SKM-1 (cell line): Measurements from ENCODE around the gene FARP1.

Experiments
- DNase-seq: peaks from one replicate; lab custom pipeline; 2025; ENCODE audit not compliant: unreplicated experiment; lab: John Stamatoyannopoulos, UW

The FARP1 gene

DNA sequence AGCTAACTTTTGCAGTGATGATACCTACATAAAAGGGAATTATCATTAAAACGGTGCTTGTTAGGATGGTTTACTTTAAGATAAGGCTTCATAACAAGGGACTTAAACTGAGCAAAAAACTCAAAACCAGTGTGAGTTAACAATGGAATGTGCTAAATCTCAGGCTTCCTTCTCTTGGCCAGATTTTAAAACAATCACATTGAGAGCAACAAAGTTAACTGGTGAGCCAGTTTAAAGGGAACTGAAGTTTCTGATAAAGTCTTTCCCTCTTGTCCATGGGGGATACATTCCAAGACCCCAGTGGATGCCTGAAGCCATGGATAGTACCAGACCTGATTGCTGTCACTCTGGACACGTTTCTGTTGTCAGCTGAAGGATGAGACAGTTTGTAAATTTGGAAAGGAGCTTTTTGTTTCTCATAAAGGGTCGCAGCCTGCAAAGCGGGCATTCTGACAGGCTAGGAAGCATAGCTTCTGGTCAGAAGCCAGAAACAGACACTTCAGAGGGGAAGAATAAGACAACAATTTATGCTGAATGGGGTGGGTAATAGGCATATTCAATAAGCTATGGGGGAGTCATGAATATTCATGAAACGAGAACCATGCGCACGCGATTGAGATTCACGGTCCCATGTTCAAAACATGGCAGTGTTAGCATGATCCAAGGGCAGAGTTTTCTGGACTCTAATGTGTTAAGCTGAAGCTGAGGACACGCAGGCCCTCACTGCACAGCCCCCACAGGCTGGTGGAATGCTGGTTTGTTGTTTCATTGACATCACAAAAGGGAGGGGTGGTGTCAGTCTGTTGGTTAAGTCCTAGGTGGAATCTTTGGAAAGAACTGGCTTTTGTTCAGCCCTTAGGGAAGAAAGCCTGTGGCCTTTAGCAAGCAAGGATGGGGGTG, 184.7 kb downstream of the FARP1 start:
- no peak for DNase-seq

DNA sequence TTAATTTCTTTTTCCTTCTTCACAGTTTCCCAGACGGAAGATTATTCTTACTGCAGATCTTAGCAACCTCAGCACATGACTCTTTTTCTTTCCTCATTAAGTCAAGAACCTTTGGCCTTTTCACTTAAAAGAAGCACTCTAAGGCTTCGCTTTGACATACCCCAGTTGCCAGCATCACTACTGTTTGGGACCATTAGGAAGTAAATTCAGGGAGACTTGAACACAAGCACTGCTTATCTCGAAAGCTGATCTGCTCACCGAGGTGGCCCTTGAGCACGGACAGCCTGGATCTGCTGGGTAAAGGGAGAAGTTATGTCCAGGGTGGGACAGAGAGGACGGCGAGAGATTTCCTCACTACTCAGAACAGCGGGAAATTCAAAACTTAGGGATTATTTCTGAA, 185.6 kb downstream of the FARP1 start:
- DNase-seq, result no peak

DNA sequence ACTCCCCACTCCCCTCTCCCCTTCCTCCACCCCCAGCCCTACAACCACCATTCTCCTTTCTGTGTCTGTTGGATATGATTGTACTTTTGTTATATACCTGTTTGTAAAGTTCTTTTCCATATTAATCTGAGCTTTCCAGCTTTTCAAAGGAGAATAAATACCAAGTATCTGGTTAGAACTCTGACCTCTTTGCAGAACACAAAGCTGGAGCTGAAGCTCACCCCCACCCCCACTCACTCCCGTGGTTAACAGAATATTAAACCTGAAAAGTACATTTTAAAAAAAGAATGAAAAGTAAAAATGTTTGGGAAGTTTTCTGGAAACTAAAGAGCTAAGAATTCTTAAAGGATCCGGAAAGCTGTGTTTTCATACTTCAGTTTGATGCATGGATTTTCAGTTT, 189.3 kb downstream of the FARP1 start:
- no peak for DNase-seq

DNA sequence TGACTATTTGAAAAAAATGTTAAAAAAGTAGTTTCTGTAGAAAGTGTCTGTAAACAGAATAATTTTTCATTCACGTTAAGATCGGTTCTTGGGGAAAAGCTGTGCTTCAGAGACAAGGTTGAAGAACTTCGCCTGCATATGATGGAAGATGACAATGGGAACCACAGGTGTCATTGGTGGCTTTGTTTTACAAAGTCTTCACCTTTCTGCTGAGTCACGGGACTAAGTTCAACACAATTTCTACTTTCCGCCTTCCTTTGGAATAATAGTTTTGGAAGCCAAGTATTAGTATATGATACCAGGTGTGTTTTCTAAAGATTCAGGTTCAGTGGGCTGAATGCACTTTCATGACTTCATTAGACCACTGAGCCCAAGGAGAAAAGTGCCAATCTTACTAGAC, 189.8 kb downstream of the FARP1 start:
- no peak for DNase-seq

DNA sequence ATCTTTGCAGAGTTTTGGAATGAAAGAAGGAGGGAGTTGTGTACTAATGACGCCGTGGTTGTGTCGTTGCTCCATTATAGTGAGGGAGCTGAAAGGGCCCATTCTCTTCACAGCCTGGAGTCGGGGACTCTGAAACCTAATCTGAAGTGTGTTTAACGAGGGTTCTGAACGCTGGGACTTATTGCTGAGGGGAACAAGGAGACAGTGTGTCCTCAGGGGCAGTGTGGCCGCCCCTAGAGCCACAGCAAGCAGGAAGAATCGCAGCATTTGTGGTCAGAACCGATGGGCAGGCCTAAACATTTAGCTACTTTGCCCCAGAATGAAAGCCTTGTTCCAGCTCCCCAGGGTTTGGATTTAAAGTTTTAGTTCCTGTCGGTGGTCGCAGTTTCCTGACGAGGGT, 190.6 kb downstream of the FARP1 start:
- DNase-seq, result no peak

DNA sequence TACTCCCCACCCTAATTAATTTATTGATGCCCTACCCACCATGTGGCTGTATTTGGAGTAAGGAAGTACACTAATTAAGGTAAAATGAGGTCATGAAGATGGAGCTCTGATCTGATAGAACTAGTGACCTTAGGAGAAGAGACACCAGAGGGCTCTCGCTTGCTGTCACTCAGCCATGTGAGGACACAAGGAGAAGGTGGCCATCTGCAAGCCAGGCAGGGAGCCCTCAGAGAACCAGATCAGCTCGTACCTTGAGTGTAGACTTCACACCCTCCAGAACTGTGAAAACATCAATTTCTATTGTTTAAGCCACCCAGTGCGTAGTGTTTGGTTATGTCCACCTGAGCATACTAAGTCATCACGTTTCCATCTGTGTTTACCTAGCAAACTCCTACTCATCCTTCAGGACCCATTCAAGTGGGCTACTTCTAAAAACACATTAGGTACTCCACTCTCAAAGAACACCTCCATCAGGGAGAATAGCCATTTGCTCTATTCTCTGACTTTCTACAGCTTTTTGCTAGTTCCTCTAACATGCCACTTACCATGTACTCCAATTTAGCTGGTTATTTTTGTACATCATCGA, 191.8 kb downstream of the FARP1 start:
- DNase-seq, result no peak

DNA sequence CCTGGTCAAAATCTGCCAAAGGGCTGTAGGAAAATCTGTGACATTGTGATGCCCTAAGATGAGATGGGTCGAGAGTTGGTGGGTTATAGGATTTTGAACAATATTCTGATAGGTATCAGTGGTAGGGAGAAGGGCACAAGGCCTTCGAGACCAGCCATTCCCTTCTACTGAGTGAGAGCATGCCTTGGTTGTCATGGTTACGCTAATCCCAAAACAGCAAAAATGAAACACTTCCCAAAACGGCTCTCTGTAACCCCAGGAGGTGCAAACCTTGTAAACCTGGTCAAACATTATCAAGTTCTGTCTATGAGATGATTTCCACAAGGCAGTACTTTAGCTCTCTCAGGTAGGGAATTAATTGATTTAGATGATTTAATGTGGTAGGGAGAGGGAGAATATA, 192.8 kb downstream of the FARP1 start:
- no peak for DNase-seq

DNA sequence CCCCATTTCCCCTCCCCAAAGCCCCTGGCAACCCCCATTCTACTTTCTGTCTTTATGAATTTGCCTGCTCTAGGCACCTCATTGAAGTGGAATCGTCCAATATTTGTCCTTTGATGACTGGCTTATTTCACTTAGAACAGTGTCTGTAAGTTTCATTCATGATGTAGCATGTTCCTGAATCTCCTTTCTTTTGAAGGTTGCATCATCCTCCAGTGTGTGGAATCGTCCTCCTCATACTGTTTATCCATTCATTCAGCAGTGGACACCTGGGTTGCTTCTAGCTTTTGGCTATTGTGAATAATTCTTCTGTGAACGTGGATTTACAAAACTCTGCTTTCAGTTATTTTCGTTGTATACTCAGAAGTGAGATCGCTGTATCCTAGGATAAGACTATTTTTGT, 195.4 kb downstream of the FARP1 start:
- no peak for DNase-seq

DNA sequence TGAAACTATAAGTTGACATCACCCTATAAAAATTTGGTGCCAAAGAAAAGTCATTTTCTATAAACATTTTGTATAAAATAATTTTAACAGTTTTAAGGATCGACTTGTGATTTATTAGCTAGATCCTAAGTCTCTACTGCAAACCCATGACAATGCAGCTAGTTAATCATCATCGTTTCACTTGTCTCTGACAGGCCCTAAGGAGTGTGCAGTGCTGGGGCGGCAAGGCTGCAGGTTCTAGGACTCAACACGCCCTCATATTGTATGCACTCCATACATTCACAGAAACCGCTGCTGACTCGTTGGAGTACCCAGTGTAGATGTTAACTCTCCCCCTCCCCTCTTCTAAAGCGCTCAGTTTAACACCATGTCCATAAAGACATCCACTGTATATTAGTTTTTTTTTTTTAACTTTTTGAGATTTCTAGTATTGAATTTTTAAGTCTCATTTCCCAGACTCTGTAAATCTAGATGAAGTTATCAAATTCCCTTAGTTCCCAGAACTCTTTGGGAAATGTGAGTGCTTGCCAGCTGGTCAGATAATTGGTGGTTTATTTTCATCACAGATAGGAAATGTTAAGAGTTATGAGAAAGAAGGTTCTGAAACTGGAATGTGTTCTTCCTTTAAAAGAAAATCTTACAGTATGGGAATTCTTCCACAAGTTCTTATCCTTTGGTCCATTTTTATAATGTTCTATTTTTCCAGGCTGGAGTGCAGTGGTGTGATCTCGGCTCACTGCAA, 197.0 kb downstream of the FARP1 start:
- DNase-seq, result no peak

DNA sequence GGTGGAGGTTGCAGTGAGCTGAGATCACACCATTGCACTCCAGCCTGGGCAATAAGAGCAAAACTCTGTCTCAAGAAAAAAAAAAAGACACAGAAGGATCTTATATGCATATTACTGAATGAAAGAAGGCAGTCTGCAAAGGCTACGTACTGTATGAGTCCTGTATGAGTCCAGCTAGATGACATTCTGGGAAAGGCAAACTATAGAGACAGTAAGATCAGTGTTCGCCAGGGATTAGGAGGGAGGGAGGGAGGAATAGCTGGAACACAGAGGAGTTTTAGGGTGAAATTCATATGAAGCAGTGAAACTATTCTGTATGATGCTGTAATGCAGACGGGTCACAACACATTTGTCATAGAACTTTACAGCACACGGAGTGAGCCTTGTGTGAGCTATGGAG, 200.1 kb downstream of the FARP1 start:
- no peak for DNase-seq

DNA sequence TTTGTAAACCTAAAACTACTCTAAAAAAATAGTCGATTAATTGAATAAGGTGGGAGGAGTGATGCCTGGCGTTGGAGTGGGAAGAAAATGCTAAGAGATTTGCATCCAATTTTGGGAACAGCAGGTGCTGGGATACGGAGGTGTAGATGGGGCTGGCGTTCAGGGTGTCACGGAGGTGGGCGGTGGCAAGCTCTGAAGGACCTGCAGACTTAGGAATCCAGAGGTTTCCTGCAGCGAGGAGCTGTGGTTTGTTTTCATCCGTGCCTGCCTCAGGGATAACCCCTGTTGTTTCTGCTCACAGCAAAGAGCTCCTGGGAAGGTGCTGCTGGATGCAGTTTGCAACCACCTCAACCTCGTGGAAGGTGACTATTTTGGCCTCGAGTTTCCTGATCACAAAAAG, 200.6 kb downstream of the FARP1 start:
- no peak for DNase-seq

DNA sequence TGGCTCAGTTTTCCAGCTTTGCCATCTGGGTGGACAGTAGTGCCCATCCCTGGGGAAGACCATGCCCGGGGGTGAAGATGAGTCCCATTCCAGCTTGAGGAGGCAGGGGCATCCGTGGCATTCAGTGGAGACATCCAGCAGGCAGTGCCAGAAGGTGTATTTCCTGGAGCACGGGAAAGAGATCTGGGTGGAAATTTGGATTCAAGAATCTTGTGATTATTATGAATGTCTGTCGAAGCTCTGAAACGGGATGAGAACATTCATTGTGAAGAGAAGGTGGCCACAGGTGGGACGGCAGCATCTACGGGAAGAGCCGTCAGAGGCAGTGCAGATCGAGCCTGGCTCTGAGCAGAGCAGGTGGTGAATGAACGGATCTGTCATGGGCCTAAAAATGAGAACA, 201.5 kb downstream of the FARP1 start:
- DNase-seq, result no peak

DNA sequence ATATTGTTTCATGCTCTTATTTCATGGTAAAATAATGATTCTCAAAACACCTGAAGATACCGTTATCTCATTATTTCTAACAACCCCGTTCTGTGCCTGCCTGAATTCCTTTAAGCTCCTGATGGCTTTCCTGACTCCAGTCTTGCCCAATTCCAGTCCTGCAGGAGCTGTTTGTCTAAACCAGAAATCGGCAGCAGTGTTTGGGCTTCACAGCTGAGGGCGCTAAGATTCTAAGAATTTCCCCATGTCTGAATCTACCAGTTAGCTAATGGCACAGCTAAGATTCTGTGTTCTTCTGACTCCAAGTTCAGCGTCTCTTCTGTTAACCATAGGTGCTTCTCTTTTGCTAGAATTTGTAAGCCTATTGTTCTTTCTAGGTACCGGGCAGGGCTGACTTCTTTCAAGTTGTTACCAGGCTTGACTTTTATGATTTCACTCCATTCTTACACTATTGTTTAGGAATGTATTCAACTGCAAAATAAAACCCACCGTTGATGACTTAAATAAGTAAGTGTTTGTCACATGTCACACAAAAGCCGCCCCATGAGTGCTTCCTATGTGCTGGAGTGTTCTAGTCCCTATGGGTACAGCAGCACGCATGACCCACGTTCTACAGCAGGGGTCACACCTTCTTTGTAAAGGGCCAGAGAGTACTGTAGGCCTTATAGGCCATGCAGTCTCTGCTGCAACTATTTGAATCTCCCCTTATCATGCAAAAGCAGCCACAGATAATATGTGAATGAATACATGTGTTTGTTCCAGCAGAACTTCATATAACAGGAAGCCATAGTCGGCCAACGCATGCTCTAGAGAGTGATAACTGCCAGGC, 202.4 kb downstream of the FARP1 start:
- no peak for DNase-seq

DNA sequence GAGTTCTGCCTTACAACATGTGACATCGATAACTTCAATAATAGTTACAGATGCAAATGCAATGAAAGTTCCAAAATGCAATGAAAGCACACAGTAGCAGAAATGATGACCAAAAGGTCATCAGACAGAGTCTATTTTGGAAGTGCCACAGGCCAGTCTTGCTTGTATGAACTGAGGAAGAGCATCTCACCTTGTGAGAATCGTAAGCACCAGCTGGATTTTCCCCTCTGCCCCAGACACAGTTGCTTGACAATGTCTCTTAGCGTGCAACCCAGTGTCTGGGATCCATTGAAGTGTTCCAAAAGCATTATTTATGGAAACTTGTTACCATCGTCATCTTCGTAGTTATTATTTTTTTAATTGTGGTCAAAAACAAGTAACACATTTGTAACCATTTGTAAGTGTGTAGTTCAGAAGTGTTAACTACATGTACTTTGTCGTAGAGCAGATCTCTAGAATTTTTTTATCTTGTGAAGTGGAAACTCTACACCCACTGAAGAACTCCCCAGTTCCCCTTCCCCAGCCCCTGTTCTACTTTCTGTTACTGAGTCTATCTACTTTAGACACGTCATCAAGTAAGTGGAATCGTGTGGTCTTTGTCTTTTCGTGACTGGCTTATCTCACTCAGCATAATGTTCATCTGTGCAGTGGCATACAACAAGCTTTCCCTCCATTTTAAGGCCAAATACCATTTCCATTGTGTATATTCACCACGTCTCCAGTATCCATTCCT, 204.2 kb downstream of the FARP1 start:
- DNase-seq, result no peak

DNA sequence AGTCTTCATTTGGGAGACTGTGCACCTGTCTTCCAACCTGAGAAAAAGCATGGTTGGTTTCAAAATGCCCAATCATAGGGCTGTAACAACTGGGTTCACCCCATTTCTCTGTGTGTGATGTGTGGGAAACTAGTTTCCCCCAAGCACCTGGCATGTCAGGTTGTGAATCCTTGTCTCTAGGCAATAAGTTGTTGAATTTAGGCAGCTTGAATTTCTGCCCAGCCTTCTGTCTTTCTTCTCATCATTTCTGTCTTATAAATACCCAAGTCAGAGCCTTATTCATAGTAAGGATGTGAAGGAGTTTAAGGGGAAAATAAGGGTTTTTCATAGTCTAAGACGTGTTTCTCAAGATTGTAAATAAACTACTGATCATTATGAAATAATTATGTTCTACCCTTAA, 204.9 kb downstream of the FARP1 start:
- DNase-seq, result no peak

DNA sequence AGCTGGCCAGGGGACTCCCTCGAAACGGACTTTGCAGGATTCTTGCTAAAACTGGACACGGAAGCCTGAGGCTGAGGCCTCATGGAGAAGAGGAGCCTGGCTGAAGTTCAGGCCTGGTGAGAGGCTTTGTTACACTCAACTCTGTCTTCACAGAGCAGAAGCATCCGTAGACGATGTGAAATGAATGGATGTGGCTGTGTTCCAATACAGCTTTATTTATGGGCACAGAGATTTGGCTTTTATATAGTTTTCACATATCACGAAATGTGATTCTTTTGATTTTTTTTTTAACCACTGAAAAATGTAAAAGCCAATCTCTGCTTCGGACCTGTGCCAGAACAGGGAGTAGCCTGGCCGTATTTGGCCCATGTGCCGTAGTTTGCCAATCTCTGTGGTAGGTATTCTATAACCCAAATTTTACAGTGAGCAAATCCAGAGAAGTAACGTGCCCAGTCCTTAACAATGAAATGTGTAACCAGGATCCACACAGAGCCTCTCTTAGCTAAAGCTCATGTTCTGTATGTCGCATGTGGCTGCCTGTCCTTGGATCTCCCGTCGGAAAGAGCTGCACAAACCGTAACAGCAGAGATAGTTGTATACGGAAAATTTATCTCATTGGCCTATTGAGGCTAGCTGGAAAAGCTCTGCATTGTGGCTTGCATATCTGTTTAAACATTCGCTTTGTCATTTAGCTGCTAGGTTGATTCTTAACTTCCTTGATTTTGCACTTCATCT, 205.7 kb downstream of the FARP1 start:
- no peak for DNase-seq

DNA sequence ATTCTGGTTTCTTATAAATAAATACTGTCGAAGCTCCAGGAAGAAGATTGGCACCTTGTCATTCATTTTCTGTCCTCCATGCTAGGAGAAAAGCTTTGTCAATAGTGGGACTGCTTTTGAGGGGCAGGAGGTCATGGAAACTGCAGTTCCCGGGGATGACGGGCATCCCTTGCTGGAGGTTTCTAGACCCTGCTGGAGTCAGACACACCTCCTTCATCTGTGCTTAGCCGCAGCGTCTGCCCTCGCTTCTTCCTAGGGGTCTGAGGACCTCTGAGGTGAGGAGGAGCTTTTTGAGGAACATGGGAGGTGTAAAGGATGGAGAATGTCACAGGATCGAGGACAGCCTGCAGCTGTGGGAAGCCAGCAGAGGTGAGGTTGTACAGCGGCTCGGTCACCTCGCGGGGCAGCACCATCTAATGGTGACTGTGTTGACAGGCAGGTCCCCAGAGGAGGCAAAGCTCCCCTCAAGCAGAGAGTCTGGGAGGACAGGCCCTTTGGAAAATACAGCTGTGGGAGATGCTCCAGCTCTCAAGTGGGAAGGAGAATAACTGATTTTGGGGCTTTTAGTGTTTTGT, 206.9 kb downstream of the FARP1 start:
- DNase-seq, result no peak

DNA sequence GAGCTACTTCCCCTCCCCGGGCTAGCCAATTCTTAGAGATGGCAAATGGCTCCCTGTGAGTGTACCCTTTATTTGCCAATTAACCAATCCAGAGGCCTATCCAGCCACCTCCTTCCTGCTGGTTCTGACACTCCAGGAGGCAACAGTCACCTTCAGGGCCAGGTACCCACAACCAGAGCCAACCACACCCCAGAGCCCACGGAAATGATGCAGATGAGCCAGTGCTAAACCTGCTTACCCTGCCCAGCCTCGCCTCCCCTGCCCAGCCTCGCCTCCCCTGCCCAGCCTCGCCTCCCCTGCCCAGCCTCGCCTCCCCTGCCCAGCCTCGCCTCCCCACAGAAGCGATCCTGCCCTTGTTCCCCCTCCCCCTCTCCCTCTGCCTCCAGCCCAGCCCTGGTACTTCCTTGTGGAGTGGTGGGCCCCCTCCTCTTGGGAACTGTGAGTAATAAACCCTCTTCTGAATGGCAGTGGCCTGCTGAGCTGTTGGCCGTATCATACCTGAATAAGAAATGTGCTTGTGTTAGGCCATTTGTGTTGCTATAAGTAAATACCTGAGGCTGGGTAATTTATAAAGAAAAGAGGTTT, 207.9 kb downstream of the FARP1 start:
- DNase-seq, result no peak

DNA sequence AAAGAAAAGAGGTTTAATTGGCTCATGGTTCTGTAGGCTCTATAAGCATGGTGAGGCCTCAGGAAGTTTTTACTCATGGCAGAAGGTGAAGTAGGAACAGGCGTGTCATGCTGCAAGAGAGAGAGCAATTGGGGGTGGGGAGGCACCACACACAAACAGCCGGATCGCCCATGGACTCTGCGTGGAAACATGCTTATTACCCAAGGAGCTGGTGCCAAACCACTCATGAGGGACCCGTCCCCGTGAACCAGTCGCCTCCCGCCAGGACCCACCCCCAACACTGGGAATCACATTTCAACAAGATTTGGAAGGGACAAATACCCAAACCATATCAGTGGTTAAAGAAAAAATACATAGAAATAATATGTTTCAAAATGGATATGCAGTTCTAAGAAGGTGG, 208.7 kb downstream of the FARP1 start:
- DNase-seq, result no peak
